ENCODE results near the gene DLGAP4.

Gene DLGAP4

DNA sequence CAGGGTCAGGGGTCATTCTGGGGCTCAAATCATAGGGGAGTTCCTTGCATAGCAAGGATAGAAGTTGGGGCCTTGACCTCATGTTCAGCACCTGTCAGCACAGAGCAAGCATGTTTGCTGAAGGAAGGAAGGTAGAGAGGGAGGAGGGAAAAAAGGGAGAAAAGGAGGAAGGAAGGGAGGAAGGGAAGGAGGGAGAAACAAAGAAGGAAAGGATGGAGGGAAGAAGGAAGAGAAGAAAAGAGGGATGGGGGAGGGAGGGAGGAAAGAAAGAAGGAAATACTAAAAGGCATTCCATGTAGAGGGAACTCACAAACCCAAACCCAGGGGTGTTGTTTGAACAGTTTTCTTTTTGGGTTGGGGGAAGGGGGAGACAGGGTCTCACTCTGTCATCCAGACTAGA lies 80.1 kb downstream of the DLGAP4 start:
- DNase-seq: no peak

DNA sequence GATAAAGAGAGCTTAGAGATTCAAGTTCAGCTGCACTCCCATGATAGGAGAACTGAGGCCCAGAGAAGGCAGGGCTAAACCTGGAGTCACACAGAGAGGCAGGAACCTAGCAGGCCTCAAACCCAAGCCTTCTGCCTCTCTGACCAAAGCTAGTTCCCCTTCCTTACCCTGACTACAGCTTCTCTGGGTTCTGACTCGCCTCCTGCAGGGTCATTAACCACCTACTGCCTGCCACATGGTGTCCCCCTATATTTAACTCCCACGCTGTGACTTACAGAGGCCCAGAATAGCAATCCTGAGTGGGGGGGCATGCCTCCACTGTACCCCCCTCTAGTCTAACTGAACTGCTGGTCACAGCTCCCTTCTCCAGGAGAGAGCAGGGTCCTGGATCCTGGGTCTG lies 84.1 kb downstream of the DLGAP4 start:
- no peak for DNase-seq

DNA sequence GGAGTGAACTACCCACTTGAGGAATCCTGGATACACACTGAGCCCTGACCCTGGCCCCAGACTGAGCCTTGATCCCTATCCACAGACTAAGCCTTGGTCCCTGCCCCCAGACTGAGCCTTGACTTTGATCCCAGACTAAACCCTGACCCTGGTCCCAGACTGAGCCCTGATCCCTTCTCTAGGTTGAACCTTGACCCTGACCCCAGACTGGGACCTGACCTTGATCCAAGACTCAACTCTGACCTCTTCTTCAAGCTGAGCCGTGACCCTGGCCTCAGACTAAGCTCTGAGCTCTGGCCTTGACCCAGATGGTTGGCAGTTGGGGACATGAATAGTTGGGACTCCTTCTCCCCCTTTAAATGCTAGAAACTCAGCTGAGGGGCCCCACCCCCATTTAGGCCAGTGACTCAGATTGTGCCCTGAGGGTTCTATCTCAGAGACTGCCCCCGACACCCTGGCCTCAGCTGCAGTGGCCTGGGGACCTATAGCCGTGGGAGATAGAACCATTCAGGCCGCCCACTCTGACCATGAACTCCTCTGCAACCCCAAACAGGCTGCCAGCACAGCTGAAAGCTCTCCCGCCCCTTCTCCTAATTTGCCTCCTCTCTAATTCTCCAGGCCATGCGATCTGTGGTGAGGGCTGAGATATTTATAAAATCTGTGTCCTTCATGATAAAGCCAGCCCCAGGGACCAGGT lies 84.7 kb downstream of the DLGAP4 start:
- DNase-seq: no peak

DNA sequence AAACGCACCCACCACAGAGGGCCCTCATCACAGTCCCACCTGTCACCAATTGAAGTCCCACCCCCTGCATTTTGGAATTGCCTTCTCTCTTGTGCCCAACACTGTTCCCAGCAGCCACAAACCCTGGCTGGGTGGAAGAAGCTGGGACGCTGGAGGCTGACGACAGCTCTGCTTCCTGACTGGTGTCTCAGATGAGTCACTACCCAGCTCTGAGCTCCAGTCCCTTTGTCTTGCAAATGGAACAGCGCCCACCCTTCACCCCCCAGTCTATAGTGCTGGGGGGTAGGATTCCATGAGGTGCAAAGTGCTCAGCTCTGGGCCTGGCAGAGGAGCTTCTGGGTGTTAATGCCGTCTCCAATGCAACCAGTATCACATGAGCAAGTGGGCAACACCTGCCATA lies 85.3 kb downstream of the DLGAP4 start:
- no peak for DNase-seq

DNA sequence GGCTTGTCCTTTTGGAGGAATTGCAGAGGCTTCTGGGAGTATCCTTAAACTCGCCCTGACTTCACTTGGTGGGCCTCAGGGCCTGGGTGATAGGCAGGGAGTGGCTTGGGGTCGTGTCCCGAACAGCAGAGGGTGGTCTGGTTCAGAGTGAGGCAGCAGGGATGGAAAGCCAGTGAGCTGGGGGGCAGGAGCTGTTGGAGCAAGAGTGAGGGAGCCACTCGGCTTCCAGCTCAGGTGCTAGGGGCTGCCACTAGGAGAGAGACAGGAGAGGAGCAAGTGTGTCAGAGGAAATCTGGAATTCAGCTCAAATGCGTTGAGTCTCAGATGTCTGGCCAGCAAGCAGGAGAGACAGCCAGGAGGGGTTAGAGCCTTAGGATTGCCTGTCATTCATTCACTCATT lies 85.8 kb downstream of the DLGAP4 start:
- no peak for DNase-seq

DNA sequence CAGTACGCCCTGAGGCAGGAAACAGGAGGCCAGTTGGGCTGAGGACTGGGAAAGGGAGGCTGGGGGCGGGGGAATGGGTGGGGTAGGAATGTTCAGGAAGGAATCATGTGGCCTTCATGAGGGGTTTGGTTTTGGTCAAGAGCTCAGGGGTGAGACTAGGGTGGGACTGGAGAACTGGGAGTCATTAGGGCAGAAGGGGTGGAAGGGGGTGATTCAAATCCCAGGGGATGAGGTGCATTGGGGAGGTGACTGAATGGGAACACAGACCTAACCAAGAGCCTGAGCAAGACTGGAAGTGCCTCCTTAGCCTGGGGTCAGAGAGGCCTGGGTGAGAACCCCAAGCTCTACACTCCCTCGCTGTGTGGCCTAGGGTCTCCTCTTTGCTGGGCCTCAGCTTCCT lies 86.8 kb downstream of the DLGAP4 start:
- no peak for DNase-seq

DNA sequence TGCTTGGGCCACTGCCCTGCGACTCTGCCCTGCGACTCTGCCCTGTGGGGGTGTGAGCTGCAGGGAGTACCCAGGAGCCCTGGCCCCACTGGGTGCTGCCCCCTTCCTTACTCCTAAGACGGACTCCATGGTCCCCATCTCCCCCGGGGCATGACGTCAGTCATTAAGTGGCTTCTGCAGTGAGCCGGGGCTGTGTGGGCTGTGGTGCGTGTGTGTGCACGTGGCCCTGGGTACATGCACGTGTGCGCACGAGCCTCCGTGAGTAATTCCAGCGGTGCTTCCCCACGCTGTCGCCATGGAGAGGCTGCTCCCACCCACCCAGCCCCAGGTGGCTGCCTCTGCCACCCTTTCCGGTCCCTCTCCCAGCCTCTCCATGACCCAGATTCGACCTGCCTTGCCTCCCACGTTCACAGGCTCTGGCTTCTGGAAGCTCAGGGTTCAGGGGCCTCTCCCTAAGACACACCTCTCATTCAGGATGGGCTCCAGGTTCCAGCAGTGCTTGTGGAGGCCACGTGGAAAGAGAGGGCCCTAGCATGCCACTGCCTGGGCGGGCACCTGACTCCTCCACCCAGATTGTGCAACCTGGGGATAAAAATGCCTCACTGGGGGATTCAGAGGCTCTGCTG lies 88.3 kb downstream of the DLGAP4 start:
- no peak for DNase-seq

DNA sequence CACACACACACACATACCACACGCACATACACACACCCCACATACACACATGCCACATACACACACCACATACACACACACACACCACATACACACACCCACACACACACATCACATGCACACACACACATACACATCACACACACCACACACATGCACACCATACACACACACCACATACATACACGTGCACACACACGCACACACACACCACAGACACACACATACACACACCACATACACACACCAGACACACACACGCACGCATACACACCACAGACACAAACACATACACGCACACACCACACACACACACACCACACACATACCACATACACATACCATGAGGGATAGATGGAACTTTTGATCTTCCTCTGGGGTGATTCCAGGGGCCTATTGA lies 90.2 kb downstream of the DLGAP4 start:
- no peak for DNase-seq

DNA sequence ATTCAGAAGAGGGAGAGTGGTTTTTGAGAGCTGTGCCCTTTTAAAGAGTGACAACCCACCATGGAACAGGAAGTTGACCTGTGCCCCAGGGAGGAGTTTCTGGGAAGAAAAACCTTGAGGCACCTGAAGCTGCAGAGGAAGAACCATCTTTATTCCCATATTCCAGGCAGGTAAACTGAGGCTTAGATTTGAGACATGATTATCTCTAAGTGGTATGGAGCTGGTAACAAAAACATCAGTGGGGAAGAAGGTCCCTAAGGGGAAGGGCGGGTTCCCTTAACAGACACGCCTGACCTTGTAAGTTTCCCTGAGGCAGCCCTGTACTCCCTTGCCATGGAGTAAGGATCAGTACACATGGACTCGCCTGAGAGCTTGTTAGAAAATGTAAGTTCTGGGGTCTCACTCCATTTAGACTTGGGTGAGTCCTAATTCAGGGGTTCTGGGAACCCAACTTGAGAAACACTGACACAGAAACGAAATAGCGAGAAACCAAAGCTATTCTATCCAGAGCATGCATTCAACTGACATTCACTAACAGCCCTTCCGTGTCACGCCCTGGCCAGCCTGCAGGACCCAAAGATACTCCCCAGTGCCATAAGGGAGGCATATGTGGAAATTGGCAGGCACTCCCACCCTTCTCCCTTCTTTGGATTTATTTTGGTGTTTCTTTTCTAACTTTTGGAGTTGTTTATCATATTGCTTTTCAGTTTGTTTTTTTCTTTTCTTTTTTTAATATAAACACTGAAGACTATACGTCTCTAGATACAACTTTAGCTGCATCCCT lies 90.9 kb downstream of the DLGAP4 start:
- DNase-seq: no peak

DNA sequence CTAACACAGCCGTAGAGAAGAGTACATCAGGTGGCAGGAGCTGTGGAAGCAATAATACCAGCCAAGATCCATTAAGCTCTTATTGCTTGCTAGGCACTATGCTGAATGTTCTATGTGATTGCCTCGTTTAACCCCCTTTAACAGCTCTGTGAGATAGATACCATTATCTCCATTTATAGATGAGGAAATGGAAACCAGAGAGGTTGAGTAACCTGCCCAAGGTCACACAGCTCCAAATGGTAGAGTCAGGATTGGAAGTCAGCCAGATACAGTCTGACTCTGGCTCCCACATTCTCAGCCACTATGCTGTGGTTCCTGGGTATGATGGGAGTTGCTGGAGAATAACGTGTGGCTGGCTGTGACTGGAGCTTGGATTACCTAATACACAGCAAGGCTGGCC lies 92.4 kb downstream of the DLGAP4 start:
- DNase-seq: no peak

DNA sequence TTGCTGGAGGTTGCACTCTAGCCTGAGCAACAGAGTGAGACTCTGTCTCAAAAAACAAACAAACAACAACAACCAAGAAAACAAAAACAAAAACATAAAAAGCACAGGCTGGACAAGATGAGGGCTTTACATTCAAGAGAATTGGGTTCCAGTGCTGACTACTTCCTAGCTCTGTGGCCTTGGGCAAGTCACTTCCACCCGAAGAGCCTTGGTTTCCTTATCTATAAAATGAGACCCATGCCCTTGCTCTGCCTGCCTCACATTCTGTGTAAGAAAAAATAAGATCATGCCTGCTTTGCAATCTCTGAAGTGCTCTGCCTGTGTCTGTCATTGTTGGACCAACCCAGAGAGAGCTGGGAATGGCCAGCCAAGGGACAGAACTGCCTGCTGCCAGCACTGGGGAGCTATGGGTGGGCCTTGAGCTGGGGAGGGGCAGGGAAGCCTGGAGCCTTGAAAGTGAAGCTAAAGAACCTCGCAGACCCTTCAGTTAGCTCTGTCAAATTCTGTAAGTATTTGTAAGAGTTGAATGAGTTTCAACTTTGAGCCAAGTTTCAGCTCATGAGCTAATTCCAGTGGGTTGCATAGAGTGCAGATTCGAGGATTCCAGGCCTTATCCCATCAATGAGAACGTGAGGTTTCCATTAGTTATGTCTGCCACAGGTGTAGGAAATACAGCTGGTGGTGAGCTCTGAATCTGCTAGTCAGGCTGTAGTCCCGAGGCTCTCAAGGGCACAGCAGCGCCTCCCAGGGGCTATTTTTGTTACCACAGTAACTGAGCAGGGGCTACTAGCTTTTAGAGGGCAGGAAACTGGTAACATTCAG lies 93.2 kb downstream of the DLGAP4 start:
- peak; percentile 22 for DNase-seq

DNA sequence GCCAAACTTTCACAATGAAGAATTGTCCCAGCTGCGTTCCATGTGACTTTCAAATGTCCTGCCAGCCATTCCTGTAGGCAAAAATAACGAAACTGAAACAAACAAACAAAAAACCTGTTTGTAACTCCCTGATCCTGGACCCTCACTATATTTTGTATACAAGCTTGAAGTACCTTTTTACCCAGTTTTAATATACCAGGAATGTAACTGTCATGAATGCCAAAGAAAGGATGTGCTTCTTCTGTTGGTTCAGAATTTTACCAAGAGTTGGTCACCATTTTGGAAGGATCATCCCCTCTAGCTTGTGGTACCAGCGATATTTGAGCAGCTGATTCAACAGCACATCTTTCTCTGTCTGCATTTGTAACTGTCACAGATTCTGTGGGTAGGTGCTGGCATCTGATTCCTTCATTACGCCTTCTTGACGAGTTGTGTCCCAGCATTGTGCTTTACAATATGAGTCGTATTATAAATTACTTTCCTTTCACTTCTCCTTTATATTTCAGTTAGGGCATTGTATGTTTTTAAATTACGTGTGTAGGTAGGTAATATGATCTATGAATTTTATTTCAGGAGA lies 93.9 kb downstream of the DLGAP4 start:
- no peak for DNase-seq

DNA sequence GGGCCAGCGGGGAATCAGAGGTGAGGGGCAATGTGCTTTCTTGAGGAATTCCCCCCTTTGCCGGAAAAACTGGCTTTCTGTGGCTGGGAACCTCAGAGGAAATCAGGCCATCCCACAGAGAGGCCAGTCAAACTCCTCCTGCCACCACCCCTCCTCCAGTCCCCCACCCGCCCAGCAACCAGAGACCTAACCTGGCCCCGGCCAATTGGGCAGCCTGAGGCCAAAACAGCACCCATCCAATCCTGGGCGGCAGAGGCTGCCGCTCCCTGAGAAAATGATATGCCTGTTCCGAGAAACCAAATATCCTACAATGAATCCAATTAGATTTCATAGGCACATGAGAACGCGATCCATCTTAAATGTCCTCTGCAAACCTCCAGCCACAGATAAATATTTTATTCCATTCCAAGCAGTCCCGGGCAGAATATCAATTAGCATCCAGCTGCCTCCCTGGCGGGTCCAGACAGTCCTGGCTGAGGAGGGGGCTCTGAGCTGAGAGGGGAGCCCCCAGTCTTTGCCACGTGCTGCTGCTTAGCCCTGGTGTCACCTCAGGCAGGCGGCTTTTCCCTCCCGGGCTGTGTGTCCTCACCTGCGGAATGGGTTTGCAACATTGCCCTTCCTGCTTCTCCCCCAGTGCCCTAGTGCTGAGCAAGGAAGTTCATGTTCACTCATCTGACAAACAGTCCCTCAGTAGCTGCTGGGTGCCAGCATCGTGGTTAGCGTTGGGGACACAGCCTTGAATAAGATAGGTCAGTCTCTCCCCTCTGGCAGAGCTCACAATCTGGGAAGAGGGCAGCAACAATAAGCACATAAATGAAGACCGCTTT lies 95.0 kb downstream of the DLGAP4 start:
- no peak for DNase-seq

DNA sequence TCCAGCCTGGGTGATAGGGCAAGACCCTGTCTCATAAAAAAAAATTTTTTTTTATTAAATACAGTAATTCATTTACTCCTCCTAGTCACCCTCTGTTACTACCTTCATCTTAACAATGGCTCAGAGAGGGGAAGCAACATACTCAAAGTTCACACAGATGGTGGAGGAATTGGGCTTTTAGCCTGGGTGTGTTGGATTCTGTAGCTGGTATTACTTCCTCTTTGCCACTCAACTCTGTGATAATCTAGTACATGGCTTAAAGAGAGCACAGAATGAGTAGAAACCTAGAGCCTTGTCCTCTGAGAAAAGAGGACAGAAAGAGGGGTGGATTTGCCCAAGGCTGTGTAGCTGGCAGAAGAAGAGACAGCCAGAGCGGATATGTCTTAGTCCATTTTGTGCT lies 96.6 kb downstream of the DLGAP4 start:
- DNase-seq: no peak

DNA sequence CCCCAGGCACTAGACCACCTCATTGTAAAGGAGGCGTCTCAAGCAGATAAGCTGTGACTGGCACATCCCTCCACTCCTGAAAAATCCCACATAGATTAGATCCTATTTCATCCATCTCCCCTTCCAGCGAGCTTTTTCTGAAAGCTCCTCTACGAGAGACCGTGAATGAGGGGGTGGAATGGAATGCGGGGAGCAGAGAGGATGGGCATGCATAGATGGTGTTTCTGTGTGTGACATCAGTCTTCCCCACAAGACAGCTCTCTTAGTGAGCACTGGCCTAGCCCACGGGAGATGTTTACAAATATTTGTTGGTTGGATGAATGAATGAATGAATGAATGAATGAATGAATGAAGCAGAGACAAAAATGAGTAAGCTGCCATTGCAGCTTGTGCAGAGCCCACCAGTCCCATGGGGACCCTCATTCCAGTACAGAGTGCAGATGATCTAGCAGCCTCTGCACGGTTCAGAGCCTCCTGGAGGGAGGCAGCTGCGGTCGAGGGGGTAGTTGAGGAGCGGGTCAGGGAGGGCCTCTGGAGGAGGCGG lies 98.4 kb downstream of the DLGAP4 start:
- DNase-seq: no peak

DNA sequence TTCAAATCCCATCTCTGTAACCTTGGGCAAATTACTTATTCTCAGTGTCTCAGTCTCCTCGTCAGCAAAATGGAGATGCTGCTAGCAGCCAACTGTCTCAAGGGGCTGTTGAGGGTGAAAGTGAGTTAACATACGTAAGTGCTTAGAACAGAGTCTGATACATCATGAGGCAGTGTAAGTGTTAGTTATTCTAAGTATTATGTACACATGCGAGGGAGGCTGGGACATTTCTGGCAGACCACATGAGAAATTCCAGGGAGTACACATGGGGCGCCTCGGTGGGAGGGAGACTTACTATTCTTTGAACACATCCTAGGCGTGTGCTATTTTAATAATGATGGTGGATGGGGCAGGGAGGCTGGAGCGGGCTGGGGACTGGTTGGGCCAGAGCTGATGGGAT lies 99.1 kb downstream of the DLGAP4 start:
- no peak for DNase-seq

DNA sequence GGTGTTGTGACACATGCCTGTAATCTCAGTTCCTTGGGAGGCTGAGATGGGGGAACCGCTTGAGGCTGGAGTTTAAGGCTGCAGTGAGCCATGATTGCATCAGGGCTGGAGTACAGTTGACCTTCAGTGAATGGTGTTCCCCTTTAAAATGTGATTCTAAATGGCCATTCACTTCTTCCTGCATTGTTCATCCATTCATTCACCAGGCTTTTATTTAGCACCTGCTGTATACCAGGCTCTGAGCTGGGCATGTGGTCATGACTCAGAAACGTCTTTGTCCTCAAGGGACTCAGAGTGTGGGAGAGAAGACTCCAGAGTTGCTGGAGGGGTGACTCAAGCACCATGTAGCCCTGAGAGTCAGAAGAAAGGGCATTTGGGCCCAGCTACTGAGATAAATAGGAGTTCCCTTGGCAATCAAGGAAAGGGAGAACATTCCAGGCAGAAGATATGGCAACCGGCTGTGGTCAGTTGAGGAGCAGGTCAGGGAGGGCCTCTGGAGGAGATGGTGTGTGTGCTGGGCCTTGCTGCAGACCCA lies 101.1 kb downstream of the DLGAP4 start:
- DNase-seq: no peak

DNA sequence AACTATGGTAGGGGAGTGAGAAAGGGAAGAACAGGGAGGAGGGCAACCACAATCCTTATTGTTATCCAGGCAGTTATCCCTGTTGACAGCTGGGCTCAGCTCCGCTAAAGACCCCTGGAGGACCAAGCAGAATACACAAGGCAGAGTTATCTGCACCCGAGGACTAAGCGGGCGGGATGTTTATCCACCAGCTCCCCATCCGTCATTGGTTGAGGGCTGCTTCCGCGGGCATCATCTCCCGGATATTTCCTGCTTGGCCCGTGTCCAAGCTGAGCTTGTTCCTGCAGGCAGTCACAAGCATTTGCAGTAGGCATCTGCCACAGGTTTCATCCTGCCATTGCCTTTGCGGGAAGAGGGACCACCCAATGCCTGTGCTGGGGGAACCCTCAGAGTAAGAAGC lies 102.1 kb downstream of the DLGAP4 start:
- DNase-seq: no peak

DNA sequence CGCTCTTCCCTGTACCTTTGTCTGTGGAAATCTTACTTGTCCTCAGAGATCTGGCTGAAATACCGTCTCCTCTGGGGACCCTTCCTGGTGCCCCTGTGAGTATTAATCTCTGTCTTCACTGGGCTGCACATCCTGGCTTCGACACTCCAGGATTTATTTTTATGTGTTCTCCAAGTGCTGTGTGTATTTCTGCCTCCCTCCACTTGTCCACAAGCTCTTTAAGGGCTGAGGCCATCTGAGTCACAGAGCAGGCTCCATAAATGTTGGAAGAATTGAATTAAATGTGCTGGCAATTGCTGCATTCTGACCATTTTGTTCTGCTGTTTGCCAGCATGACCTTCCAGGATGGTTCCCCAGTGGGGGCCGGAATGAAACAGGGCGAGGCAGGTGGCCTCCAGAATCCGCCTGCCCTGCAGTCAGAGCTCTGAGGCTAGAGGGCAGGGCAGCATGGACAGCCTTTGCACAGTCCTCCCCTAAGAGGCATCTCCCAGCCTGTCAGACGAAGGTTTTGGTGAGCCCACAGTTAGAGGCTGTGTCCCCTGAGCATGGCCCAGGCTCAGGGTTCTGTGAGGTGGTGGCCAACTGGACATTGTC lies 105.8 kb downstream of the DLGAP4 start:
- DNase-seq: no peak

DNA sequence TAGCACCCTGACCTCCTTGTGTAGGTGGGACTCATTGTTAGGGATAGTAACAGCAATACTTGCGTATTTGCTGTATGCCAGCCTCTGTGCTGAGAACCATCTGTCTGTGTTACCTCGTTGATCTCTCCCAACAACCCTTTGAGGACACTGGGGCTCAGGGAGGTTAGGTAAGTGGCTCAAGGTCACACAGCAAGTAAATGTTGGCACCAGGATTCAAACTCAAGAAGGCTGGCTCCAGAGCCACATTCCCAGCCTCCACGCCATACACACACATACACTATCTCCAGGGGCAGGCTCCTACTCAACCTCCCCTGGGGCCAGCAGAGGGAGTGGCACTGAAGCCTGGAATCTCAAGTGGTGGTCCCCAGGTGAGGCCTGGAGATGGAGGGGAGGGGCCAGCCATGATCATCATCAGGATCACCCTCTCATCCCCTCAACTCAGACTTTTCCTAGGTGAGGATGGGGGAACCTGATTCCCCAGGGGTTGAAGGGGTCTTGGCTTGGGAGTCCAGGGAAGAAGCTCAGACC lies 109.4 kb downstream of the DLGAP4 start:
- DNase-seq: no peak

DNA sequence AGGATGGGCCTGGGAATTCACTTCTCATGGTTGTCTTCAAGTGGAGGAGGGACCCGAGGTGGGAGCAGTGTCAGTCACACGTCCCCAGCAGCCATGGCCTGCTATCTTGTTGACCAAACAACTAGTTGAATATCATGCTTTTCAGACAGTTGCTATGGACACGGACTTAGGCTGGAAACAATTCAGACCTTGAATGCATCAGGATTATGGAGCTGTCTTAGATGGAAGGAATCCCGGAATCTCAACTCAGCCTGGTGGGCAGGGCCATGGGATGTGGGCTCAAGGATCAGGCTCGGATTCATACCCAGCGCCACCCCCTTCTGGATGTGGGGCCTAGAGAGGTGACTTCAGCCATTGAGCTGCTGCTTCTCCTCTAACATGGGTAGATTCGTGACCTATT lies 112.6 kb downstream of the DLGAP4 start:
- DNase-seq: no peak

All from CD4-positive, alpha-beta T cell treated with Interleukin-17A for 1 hour (primary cell).